PFSK-1 (cell line): Measurements from ENCODE around the gene URI1.

Experiments used
- POLR2AphosphoS5 ChIP-seq: IDR thresholded peaks from 2 replicates; pipeline ENCODE4 v1.6.1; 2012; ENCODE audit warnings: low read depth, mild to moderate bottlenecking, control low read depth, low read length, moderate library complexity
- SIN3A ChIP-seq: IDR thresholded peaks from 2 replicates; pipeline ENCODE4 v1.6.1; 2012; ENCODE audit warnings: mild to moderate bottlenecking, low read length, moderate library complexity, borderline replicate concordance; ENCODE audit not compliant: insufficient read depth

GRCh38 chr19:30062907-30063649 lies 121.0 kb downstream of the URI1 start:
- TF ChIP-seq POLR2AphosphoS5 (no peak), SIN3A (no peak)
